ENCODE measurements around the gene BDKRB2.

BDKRB2 gene

DNA sequence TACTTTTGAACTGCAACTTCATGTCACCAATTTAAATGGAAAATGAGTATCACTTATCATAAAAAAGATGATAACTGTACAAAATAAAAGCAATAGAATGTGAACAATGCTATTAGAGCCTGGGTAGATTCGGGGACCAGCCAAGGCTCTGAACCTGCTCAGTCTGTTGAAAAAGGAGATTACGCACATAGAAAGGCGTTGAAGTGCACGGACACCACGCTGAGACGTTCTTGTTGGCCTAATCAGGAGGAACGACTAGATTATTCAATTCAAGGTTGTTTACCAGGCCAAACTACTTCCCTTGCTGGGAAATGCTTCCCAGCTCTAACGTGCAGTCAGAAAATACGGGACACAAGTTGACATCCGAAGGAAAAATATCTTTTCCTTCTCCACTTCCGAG is 27.9 kb downstream of the BDKRB2 start (continued):
- TF ChIP-seq, protein P1, sequence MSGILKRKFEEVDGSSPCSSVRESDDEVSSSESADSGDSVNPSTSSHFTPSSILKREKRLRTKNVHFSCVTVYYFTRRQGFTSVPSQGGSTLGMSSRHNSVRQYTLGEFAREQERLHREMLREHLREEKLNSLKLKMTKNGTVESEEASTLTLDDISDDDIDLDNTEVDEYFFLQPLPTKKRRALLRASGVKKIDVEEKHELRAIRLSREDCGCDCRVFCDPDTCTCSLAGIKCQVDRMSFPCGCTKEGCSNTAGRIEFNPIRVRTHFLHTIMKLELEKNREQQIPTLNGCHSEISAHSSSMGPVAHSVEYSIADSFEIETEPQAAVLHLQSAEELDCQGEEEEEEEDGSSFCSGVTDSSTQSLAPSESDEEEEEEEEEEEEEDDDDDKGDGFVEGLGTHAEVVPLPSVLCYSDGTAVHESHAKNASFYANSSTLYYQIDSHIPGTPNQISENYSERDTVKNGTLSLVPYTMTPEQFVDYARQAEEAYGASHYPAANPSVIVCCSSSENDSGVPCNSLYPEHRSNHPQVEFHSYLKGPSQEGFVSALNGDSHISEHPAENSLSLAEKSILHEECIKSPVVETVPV (CRISPR knock-in tag; IDR thresholded peaks at IDR 0.05) = no peak
- TF ChIP-seq ISL1 (CRISPR knock-in tag; IDR thresholded peaks at IDR 0.05) = no peak

DNA sequence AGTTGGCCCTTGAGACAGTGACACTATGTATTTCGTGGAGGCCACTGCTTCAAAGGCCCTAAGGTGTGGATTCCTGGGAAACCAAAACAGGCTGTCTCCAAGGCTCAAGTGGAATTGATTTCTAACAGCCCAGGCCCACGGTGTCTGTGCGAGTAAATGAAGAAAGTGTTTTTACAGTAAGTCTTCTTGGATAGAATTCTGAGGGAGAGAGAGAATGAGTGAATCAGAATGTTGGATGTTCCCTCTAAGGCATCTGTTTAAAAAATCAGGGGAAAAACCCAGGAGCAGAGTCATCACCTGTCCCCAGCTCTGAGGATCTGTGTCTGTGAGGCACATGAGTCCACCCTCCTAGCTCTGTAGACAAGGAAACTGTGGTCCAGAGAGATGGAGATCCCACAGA is 29.0 kb downstream of the BDKRB2 start:
- TF ChIP-seq PPARA (CRISPR knock-in tag; IDR thresholded peaks at IDR 0.05; ENCODE audit: borderline replicate concordance) (no peak), RARB (CRISPR knock-in tag; IDR thresholded peaks at IDR 0.05) (no peak), ZFP30 (CRISPR knock-in tag; IDR thresholded peaks at IDR 0.05) (no peak), TCF4 (CRISPR knock-in tag; IDR thresholded peaks at IDR 0.05; ENCODE audit: borderline replicate concordance) (no peak), SNAI2 (CRISPR knock-in tag; IDR thresholded peaks at IDR 0.05) (no peak), ZNF8 (CRISPR knock-in tag; IDR thresholded peaks at IDR 0.05) (no peak), ZC3H10 (CRISPR knock-in tag; IDR thresholded peaks at IDR 0.05) (no peak), OSR1 (CRISPR knock-in tag; IDR thresholded peaks at IDR 0.05) (no peak), BACH2 (CRISPR knock-in tag; IDR thresholded peaks at IDR 0.05; ENCODE audit: borderline replicate concordance) (no peak), ZNF565 (CRISPR knock-in tag; conservative IDR thresholded peaks at IDR 0.05; ENCODE audit: low read depth) (no peak), ZFP3 (CRISPR knock-in tag; IDR thresholded peaks at IDR 0.05) (no peak)
- TF ChIP-seq, protein P2, sequence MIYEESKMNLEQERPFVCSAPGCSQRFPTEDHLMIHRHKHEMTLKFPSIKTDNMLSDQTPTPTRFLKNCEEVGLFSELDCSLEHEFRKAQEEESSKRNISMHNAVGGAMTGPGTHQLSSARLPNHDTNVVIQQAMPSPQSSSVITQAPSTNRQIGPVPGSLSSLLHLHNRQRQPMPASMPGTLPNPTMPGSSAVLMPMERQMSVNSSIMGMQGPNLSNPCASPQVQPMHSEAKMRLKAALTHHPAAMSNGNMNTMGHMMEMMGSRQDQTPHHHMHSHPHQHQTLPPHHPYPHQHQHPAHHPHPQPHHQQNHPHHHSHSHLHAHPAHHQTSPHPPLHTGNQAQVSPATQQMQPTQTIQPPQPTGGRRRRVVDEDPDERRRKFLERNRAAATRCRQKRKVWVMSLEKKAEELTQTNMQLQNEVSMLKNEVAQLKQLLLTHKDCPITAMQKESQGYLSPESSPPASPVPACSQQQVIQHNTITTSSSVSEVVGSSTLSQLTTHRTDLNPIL (CRISPR knock-in tag; IDR thresholded peaks at IDR 0.05; ENCODE audit: low read depth) = no peak
- TF ChIP-seq, protein P3, sequence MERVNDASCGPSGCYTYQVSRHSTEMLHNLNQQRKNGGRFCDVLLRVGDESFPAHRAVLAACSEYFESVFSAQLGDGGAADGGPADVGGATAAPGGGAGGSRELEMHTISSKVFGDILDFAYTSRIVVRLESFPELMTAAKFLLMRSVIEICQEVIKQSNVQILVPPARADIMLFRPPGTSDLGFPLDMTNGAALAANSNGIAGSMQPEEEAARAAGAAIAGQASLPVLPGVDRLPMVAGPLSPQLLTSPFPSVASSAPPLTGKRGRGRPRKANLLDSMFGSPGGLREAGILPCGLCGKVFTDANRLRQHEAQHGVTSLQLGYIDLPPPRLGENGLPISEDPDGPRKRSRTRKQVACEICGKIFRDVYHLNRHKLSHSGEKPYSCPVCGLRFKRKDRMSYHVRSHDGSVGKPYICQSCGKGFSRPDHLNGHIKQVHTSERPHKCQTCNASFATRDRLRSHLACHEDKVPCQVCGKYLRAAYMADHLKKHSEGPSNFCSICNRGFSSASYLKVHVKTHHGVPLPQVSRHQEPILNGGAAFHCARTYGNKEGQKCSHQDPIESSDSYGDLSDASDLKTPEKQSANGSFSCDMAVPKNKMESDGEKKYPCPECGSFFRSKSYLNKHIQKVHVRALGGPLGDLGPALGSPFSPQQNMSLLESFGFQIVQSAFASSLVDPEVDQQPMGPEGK (CRISPR knock-in tag; IDR thresholded peaks at IDR 0.05; ENCODE audit: borderline replicate concordance) = no peak
- TF ChIP-seq, protein P4, sequence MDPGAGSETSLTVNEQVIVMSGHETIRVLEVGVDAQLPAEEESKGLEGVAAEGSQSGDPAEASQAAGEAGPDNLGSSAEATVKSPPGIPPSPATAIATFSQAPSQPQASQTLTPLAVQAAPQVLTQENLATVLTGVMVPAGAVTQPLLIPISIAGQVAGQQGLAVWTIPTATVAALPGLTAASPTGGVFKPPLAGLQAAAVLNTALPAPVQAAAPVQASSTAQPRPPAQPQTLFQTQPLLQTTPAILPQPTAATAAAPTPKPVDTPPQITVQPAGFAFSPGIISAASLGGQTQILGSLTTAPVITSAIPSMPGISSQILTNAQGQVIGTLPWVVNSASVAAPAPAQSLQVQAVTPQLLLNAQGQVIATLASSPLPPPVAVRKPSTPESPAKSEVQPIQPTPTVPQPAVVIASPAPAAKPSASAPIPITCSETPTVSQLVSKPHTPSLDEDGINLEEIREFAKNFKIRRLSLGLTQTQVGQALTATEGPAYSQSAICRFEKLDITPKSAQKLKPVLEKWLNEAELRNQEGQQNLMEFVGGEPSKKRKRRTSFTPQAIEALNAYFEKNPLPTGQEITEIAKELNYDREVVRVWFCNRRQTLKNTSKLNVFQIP (CRISPR knock-in tag; IDR thresholded peaks at IDR 0.05; ENCODE audit: borderline replicate concordance, low read depth) = no peak
- ATAC-seq = peak; percentile 45; the same call in 2 of the 3 replicates

DNA sequence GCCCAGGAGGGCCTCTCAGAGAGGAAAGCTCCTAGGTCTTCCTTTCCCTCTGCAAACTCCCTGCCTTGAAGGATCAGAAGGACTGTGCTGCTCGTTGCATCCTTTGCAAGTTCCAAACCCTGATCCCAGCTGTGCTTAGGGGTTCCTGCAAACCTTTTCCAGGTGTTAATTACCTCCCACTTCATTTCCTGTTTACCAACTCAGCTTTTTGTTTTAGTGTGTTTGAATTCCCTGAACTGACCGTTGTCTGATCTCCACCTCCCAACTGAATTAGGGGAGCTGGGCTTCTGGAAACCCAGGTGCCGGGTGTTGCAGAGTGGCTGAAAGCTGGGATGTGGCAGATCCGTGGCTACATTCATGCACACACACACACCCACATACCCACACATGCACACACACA is 30.8 kb downstream of the BDKRB2 start:
- ATAC-seq = no peak
- TF ChIP-seq TOX (CRISPR knock-in tag; IDR thresholded peaks at IDR 0.05; ENCODE audit: borderline replicate concordance) (no peak), BACH2 (CRISPR knock-in tag; IDR thresholded peaks at IDR 0.05; ENCODE audit: borderline replicate concordance) (no peak)

DNA sequence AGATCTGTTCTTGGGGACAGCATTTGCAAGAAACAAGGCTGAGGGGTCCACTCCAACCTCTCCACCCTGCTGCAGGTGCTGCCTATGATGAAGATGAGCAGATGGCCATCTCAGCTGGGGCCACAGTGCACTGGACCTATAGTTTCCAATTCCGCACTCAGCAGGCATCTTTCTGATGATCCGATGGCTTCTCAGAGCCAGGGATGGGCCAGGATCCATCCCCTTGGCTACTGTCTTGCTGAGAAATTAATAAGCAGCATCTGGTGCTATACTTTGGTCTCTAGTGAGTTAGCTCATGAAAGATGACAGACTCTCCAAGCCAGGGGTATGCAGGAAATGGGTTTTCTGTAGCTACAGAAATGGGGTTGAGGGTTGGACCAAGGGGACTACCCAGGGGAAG is 33.0 kb downstream of the BDKRB2 start:
- ATAC-seq = no peak
- TF ChIP-seq CSDC2 (CRISPR knock-in tag; IDR thresholded peaks at IDR 0.05) = no peak
- TF ChIP-seq ISL1 (CRISPR knock-in tag; IDR thresholded peaks at IDR 0.05) = no peak
- no peak for TF ChIP-seq GLIS3 (CRISPR knock-in tag; IDR thresholded peaks at IDR 0.05)
- TF ChIP-seq OSR1 (CRISPR knock-in tag; IDR thresholded peaks at IDR 0.05) = no peak
- no peak for TF ChIP-seq ZNF8 (CRISPR knock-in tag; IDR thresholded peaks at IDR 0.05)

DNA sequence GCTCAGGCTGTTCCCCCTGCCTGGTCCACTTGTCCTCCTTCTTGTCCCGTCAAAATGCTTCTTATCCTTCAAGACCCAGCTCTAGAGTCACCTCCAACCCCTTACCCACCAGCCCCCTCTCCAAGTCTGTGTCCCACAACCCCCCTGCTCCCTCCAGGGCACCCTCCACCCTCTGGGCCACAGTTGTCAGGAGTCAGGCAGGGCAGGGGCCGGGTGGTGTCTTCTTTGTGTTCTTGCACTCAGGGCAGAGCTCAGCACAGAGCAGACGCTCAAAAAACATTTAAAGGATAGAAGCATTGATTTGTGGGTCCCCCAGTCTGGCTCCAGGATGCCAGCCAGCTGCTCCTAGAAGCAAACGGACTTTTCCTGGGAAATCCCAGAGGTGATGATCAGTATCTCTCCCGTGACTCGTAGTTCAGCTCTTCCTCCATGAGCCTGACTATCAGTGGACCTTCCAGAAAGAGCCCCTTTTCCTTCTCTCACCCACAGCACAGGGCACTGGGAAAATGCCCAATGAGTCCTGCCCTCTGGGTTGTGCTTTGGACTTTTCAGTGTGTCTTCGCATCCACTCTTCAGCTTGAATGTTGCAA is 34.1 kb downstream of the BDKRB2 start:
- ATAC-seq = no peak
- no peak for TF ChIP-seq ZNF70 (CRISPR knock-in tag; IDR thresholded peaks at IDR 0.05)
- TF ChIP-seq, protein P2 (CRISPR knock-in tag; IDR thresholded peaks at IDR 0.05; ENCODE audit: low read depth) = no peak
- TF ChIP-seq CSDC2 (CRISPR knock-in tag; IDR thresholded peaks at IDR 0.05) = no peak
- no peak for TF ChIP-seq ARNTL (CRISPR knock-in tag; IDR thresholded peaks at IDR 0.05; ENCODE audit: borderline replicate concordance, low read depth)
- TF ChIP-seq ZNF565 (CRISPR knock-in tag; conservative IDR thresholded peaks at IDR 0.05; ENCODE audit: low read depth) = no peak
- TF ChIP-seq SNAI2 (CRISPR knock-in tag; IDR thresholded peaks at IDR 0.05) = no peak
- TF ChIP-seq, protein P1 (CRISPR knock-in tag; IDR thresholded peaks at IDR 0.05) = no peak
- no peak for TF ChIP-seq BACH2 (CRISPR knock-in tag; IDR thresholded peaks at IDR 0.05; ENCODE audit: borderline replicate concordance)
- no peak for TF ChIP-seq GLIS3 (CRISPR knock-in tag; IDR thresholded peaks at IDR 0.05)
- TF ChIP-seq ZFP3 (CRISPR knock-in tag; IDR thresholded peaks at IDR 0.05) = no peak
- TF ChIP-seq, protein P4 (CRISPR knock-in tag; IDR thresholded peaks at IDR 0.05; ENCODE audit: borderline replicate concordance, low read depth) = no peak

Measured in SK-N-SH treated with all-trans-retinoic acid at 6 μM for 48 hours (cell line).